GM15510 (cell line): ENCODE results near the gene PTPA.

Experiments used
- POLR2A ChIP-seq: IDR thresholded peaks from 3 replicates; pipeline ENCODE4 v1.6.1; 2011; ENCODE audit warnings: borderline replicate concordance; ENCODE audit not compliant: insufficient read length; ENCODE audit errors: extremely low read depth

Gene PTPA

DNA sequence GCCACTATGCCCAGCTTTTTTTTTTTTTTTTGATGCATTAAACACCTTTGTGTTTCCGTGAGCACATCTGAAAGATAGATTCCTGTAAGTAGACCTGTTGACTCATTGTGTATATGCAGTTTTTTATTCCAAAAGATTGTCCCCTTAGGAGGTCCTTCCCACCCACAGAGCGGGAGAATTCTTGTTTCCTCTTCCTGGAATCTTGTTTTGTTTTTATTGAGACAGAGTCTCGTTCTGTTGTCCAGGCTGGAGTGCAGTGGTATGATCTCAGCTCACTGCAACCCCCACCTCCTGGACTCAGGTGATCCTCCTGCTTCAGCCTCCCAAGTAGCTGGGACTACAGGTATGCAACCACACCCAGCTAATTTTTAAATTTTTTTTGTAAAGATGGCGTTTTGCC, 7.6 kb downstream of the PTPA start:
- no peak for TF ChIP-seq POLR2A

DNA sequence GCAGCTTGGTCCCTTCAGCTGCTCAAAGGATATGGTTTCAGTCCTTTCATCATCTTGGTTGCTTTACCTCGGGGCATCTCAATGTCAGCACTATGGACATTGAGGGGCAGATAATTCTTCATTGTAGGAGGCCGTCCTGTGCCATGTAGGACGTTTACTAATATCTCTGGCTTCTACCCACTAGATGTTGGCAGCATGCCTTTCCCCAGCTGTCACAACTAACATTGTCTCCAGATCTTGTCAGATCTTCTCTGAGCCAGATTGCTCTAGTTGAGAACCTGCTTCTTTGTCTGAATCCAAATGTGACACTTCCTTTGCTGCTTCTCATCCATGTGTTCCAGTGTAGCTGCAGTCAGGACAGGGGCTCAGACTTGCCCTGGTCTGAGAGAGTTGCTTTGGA, 10.3 kb downstream of the PTPA start:
- no peak for TF ChIP-seq POLR2A

DNA sequence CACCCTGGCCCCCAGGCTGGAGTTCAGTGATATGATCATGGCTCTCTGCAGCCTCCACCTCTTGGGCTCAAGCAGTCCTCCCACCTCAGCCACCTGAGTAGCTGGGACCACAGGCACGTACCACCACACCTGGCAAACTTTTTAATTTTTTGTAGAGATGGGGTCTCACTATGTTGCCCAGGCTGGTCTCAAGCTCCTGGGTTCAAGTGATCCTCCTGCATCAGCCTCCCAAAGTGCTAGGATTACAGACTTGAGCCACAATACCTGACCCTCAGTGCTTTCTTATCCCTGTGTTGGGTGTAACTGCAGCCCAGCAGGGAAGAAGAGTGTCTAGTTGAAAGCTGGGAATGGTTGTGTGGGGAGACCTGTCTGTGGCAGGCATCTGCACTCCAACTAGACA, 10.9 kb downstream of the PTPA start:
- TF ChIP-seq POLR2A, result no peak

DNA sequence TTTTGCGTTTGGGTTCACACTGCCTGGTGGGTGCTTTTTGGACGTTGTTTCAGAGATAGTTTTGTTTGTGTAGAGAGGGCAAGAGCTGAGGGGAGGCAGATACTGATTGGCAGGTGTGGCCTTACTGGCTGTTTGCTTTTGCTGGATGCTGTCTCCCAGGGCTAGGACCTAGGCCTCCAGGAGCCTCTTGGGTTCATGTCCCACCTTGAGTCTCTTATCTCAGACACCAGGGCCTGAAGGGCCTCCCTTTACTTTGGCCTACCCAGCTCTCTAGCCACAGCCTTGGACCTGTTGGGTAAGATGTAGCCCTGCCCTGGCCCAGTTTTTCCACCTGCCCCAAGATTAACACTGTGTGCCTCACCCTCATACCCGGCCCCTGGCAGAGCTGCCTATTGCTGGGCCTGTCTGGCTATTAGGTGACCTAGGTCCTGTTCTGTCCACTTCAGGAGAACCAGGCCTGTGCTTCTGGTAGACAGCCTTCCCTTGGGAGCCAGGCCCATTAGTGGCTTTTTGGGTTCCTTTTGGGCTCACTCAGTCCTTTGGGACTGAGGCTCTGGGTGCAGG, 13.4 kb downstream of the PTPA start:
- no peak for TF ChIP-seq POLR2A

DNA sequence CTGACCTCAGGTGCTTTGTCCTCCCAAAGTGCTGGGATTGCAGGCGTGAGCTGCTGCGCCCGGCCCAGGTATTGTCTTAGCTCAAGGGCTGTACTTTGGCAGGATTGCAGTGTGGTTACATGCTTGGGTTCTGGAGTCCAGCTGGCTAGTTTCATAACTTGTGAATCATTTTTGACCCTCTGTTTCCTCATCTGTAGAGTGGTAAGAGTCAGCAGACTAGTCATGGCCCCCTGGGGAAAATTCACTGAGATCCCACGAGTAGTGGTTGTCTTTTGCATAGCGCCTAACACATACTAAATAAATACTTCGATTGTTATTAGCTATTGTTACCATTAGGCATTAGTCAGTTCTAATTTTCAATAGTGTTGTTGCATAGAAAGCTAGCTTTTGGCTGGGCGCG, 14.3 kb downstream of the PTPA start:
- TF ChIP-seq POLR2A, result no peak

DNA sequence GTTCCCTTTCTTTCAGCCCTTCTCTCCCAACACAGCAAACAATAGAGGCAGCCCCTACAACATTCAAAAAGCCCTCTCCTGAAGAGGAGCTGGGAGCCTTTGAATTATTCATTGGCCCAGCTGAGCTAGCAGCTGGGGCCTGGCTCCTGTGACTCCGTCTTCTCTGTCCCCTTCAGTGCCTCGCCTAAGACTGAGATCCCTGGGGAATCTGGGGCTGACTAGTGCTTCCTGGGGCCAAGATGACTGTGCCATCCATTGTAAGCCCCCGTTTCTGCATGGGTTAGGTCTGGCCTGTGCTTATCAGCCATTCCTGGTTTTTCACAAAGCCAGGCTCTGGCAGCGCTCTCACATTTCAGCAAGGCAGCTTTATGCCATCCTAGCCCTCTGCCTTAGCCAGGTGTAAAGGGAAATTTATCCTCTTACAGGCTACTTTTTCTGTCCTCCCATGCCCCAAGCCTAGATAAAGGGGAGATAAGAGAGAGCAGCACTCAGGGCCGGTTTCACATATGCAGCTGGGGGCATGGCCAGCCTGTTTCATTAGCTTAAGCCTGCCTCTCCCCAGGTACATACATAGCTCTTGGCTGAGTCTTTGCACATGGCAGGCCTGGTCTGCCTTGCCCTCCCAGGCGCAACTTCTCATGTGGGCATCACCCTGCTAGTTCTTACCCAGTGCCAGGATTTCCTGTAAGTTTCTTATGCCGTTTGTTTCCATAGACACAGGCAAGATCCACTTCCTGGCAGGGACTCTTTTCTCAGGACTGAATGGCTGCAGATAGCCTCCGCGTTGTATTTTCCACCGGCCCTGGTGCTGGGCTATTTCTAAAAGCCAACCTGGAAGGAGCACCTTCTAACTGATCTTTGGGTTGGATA, 15.8 kb downstream of the PTPA start:
- no peak for TF ChIP-seq POLR2A

DNA sequence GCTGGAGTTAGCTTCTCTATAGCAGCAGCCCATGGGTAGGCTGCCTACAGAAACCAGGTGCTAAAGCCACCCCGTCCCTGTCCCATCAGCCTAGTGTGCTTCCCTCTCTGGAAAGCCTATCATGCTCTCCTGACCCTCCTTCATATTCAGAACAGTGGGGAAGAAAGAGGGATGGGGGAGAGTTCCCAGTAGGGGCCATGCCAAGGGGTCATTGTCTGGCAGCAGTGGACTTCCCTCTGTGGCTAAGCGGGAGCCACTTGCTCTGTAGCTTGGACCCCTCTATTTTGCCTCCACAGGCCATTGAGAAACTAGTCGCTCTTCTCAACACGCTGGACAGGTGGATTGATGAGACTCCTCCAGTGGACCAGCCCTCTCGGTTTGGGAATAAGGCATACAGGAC, 17.5 kb downstream of the PTPA start:
- TF ChIP-seq POLR2A, result no peak

DNA sequence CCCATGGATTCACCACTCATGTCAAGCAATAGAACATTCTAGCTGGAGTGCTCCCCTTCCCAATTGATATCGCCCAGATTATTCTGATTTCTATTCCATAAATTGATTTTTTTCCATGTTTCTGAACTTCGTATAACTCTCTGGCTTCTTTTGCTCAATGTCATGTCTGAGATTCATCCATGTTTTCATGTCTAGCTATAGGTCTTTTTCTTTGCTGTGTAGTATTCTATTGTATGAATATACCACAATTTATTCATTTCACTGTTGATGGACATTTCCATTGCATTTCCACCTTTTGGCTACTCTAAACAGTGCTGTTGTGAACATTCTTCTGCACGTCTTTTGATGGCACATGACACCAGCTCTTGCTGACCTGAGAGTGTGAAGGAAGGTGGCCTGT, 19.6 kb downstream of the PTPA start:
- TF ChIP-seq POLR2A, result no peak

DNA sequence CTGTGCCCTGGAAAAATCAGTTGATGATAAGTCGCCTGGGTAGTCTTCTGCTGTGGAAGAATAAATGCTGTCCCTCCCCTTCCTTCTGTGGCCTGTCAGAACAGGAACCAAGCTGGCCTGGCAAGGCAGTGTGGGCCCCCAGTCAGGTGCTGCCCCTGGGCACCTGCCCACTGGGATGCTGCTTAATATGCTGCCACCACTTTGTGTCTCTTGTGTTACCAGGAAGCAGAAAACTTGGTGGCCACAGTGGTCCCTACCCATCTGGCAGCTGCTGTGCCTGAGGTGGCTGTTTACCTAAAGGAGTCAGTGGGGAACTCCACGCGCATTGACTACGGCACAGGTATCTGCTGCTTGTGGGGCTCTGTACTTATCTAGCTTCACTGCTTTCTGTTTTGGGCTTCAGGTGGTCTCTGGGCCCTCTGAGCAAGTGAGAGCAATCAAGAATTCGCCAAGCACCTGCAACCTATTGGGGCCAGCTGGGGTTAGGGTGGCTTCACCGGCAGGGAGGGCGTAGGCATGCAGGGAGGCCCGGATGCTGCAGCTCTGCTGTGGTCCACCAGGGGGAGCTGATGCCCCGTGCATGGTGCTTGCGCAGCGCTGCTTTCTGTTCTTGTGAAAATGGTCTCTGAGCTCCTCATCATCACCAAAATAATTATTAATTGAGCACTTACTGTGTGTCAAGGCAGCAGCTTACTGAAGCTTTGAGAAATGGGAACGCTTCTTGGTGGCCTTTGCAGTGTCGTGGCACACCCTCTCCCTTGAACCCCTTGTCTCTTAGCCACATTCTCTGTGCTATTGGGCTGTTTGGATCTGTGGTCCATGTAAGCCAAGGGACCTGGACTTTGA, 20.3 kb downstream of the PTPA start:
- no peak for TF ChIP-seq POLR2A

DNA sequence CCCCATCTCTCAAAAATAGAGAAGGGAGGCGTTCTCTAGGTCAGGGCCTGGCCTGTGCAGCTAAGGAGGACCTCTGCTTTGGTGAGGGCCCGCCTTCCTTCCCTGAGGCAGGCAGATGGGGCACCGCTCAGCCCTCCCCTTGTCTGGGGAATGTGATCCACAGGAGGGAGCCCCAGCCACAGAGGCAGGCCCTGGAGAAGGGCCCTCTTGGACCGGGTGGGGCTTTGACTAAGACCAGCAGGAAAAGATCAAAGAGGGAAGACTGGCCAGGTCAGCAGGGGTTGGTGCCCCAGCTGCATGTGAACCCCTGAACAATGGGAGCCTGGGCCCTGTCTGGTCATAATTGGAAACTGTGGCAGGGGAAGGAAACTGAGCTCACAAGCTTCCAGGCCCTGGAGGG, 21.9 kb downstream of the PTPA start:
- no peak for TF ChIP-seq POLR2A

DNA sequence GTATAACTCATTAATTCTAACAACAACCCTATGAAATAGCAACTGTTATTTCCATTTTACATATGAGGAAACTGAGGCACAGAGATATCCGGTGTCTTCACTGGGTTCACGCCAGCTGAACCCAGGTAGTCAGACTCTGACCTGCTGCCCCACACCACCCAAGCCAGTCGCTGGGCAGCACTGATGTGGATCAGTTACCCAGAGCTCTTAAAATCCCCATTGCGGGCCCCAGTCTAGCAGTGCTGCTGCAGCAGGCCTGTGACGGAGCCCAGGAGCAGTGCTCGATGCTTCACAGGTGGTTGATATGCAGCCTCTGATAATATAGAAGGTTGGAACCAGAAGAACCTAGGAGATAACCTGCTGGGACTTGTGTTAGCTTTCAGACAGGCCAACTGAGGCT, 24.3 kb downstream of the PTPA start:
- no peak for TF ChIP-seq POLR2A

DNA sequence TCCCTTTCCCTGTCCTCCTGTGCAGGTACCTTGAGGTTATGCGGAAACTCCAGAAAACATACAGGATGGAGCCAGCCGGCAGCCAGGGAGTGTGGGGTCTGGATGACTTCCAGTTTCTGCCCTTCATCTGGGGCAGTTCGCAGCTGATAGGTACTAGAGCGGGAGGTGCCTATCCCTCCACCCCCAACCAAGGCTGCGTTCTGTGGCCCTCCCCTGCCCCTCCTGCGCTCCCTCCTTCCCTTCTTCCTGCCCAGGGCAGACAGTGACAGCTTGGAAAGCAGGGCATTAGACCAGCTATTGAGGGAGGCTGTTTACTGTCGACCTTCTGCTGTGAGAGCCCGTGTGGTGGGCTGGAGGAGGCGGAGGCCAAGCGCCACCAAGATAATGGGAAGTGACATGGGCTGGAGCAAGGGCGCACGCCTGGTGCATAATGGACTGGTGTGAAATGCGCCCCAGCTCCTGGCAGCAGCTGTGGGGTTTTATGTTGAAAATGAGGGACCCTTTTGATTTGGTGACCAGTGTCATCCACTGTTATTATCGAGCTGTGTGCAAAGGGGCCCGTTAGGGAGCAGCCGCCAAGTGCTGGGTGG, 25.3 kb downstream of the PTPA start:
- TF ChIP-seq POLR2A, result no peak

DNA sequence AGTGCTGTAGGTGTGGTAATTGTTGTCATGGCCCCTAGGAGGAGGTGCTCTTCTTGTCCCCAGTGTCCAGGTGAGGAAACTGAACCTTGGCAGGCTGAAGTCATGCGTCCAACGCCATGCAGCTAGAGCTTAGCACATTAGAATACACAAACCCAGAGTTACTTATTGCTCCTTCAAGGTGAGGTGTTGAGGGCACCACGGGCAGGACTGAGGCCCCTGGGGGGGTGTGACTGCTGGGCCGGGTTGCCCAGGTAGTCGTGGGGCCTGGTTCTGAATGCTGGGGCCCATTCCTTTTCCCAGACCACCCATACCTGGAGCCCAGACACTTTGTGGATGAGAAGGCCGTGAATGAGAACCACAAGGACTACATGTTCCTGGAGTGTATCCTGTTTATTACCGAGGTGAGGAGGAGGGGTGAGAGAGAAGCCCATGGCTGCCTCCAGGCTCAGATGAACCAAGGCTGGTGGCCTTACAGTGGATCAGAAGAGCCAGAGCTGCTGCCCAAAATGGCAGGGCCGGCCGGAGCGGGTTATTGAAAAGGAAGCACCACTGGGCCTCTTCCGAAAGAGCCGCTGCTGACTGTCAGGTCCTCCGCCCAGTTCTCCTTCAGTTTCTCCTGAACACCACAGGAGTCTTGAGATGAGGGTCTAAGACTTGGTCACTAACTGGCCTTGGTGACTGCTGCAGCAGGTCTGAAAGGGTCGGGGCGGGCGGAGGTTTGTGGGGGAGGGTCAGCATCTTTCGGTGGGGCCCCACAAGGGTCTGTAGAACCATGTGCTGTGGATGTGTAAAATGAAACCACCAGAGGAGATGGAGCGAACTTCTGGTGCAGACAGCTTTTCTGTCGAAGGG, 26.3 kb downstream of the PTPA start:
- no peak for TF ChIP-seq POLR2A

DNA sequence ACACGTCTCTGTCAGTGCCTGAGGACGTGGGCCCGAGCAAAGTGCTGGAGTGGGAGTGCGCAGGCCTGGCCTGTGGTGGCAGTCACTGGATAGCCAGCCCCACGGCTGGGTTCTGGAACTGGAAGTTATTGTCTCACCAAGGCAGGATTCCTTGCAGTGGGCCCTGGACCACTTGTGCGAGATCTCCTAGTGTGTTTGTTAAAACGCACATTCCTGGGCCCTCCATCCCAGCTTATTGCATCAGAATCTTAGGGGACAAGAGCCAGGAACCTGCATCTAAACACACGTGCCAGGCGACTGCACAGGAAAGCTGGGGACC, 26.9 kb downstream of the PTPA start:
- TF ChIP-seq POLR2A, result no peak
